OCI-LY1 (cell line): ENCODE results near the gene CMIP.

Source experiments
- H2AFZ ChIP-seq: fragments of 200-600 bp; sonication (generic), shearing (Covaris generic); 2 replicates; pipeline ENCODE4 v1.6.0; 2014; ENCODE audit warnings: antibody characterized with exemption, mild to moderate bottlenecking, low read length
- H3F3A ChIP-seq: fragments of 200-600 bp; sonication (generic), shearing (Covaris generic); 2 replicates; pipeline ENCODE4 v1.6.0; 2014; ENCODE audit warnings: mild to moderate bottlenecking, antibody characterized with exemption, low read length, moderate library complexity; ENCODE audit not compliant: insufficient read depth
- H3K27ac ChIP-seq: fragments of 200-600 bp; sonication (generic); 2 replicates; pipeline ENCODE4 v1.5.1; 2014; ENCODE audit warnings: low read length, mixed run types, mild to moderate bottlenecking, low read depth; ENCODE audit not compliant: poor library complexity, severe bottlenecking
- H3K27me3 ChIP-seq: fragments of 200-600 bp; sonication (generic); 2 replicates; pipeline ENCODE4 v1.6.0; 2014; ENCODE audit warnings: antibody characterized with exemption, mild to moderate bottlenecking, low read length, moderate library complexity; ENCODE audit not compliant: insufficient read depth
- H3K36me3 ChIP-seq: fragments of 200-600 bp; sonication (generic); 2 replicates; pipeline ENCODE4 v1.6.1; 2014; ENCODE audit warnings: mild to moderate bottlenecking, antibody characterized with exemption, low read length, moderate library complexity, mixed read lengths; ENCODE audit not compliant: insufficient read depth
- H3K4me1 ChIP-seq: fragments of 200-600 bp; sonication (generic); 2 replicates; pipeline ENCODE4 v1.5.1; 2014; ENCODE audit warnings: mild to moderate bottlenecking, low read length, moderate library complexity; ENCODE audit not compliant: insufficient read depth, severe bottlenecking
- H3K4me2 ChIP-seq: fragments of 200-600 bp; sonication (generic), shearing (Covaris generic); 2 replicates; pipeline ENCODE4 v1.6.1; 2014; ENCODE audit warnings: low read length
- H3K4me3 ChIP-seq: fragments of 200-600 bp; sonication (generic); 2 replicates; pipeline ENCODE4 v1.5.1; 2014; ENCODE audit warnings: low read length, low read depth, mild to moderate bottlenecking, mixed read lengths; ENCODE audit not compliant: poor library complexity, severe bottlenecking
- H3K79me2 ChIP-seq: fragments of 200-600 bp; shearing (Covaris generic); 2 replicates; pipeline ENCODE4 v1.6.1; 2016; ENCODE audit warnings: mixed run types, low read length, mixed read lengths; ENCODE audit not compliant: insufficient read depth
- H3K9ac ChIP-seq: fragments of 200-600 bp; sonication (generic), shearing (Covaris generic); 2 replicates; pipeline ENCODE4 v1.6.1; 2014; ENCODE audit warnings: mild to moderate bottlenecking, low read length, mixed read lengths
- H3K9me2 ChIP-seq: fragments of 200-600 bp; sonication (generic), shearing (Covaris generic); 2 replicates; pipeline ENCODE4 v1.6.1; 2014; ENCODE audit warnings: low read depth, mild to moderate bottlenecking, low read length, mixed read lengths
- H3K9me3 ChIP-seq: fragments of 200-600 bp; shearing (Covaris generic); 2 replicates; pipeline ENCODE4 v1.6.1; 2014; ENCODE audit warnings: low read length, mixed read lengths
- H4K20me1 ChIP-seq: fragments of 200-600 bp; sonication (generic), shearing (Covaris generic); 2 replicates; pipeline ENCODE4 v1.6.0; 2016; ENCODE audit warnings: mild to moderate bottlenecking, low read length; ENCODE audit not compliant: insufficient read depth
- CTCF ChIP-seq: fragments of 200-600 bp; sonication (generic), shearing (Covaris generic); IDR thresholded peaks from 2 replicates; pipeline ENCODE4 v1.5.1; 2017; ENCODE audit warnings: mild to moderate bottlenecking, antibody characterized with exemption, low read length, moderate library complexity, mixed read lengths
- EZH2 ChIP-seq: fragments of 200-600 bp; sonication (generic), shearing (Covaris generic); IDR thresholded peaks from 2 replicates; pipeline ENCODE4 v1.8.0; 2017; ENCODE audit warnings: borderline replicate concordance, mixed run types, mild to moderate bottlenecking, antibody characterized with exemption, low read length, moderate library complexity, mixed read lengths

The CMIP gene

GRCh38 chr16:81592353-81592866 lies 147.8 kb downstream of the CMIP start:
- Histone ChIP-seq H3K9ac (no peak overlapping the region), H4K20me1 (no peaks in the 10 kb centered on the region), H3K4me1 (peaks cover 18% of the 10 kb centered on the region), H3K27me3 (no peaks in the 10 kb centered on the region), H3K27ac (no peak overlapping the region), H3K4me2 (no peak overlapping the region), H3K79me2 (no peaks in the 10 kb centered on the region; the same call in 1 of the 2 replicates), H3K9me2 (no peaks in the 10 kb centered on the region), H3K4me3 (no peak overlapping the region), H2AFZ (no peak overlapping the region), H3F3A (no peaks in the 10 kb centered on the region; the same call in 1 of the 2 replicates), H3K36me3 (no peaks in the 10 kb centered on the region), H3K9me3 (no peaks in the 10 kb centered on the region)
- no peak for TF ChIP-seq CTCF
- TF ChIP-seq EZH2 = no peak

- no peak overlapping the region for H3K27ac ChIP-seq
- TF ChIP-seq EZH2 (no peak), CTCF (no peak)
- H3K9ac ChIP-seq = no peak overlapping the region
- H2AFZ ChIP-seq = no peak overlapping the region
- H4K20me1 ChIP-seq = no peaks in the 10 kb centered on the region
- peaks cover 18% of the 10 kb centered on the region for H3K4me1 ChIP-seq
- H3K36me3 ChIP-seq = no peaks in the 10 kb centered on the region
- H3K79me2 ChIP-seq = no peaks in the 10 kb centered on the region; the same call in 1 of the 2 replicates
- H3K9me2 ChIP-seq = no peaks in the 10 kb centered on the region
- H3K9me3 ChIP-seq = no peaks in the 10 kb centered on the region
- no peak overlapping the region for H3K4me2 ChIP-seq
- no peaks in the 10 kb centered on the region for H3K27me3 ChIP-seq
- no peak overlapping the region for H3K4me3 ChIP-seq
- no peaks in the 10 kb centered on the region; the same call in 1 of the 2 replicates for H3F3A ChIP-seq
Measured at GRCh38 chr16:81593481-81593880, 148.9 kb downstream of the CMIP start.

GRCh38 chr16:81595629-81596292 lies 151.2 kb downstream of the CMIP start:
- Histone ChIP-seq H3F3A (no peaks in the 10 kb centered on the region; the same call in 1 of the 2 replicates), H3K9me2 (no peaks in the 10 kb centered on the region), H2AFZ (no peak overlapping the region), H3K36me3 (no peaks in the 10 kb centered on the region), H3K4me1 (peaks cover 12% of the 10 kb centered on the region), H3K79me2 (no peaks in the 10 kb centered on the region), H3K4me3 (no peak overlapping the region), H3K9ac (no peak overlapping the region), H3K27ac (no peak overlapping the region), H3K4me2 (no peak overlapping the region), H3K9me3 (no peaks in the 10 kb centered on the region), H4K20me1 (no peaks in the 10 kb centered on the region), H3K27me3 (no peaks in the 10 kb centered on the region)
- TF ChIP-seq CTCF (no peak), EZH2 (no peak)
